ENCODE data around the gene SLIRP. TPM values are rescaled to one million over a fixed set of nuclear protein-coding genes. Genes with fewer than 3 reads are reported as not detected.

SLIRP gene
- total RNA-seq, 1 experiment from 2014 or later = 242 TPM

GRCh38 chr14:77760381-77761204 is 52.7 kb downstream of the SLIRP start, which contains the start of gene SNW1:
Gene SNW1 (minus strand): TSS chr14:77761156. CDS start chr14:77761127, 29 bp downstream.
- Histone ChIP-seq H3K79me2 (ENCODE audit: insufficient read depth, low read length) (peaks cover 54% of the 10 kb centered on the region), H3K4me2 (ENCODE audit: low read length) (peak within 1 kb of the TSS; percentile 89), H3K27ac (ENCODE audit: low read depth, low read length) (peak within 1 kb of the TSS; percentile 76), H3K9me3 (ENCODE audit: control insufficient read depth in 1 of 2, insufficient read depth in 1 of 2, low read depth in 1 of 2, low read length in 2 of 2) (no peaks in the 10 kb centered on the region), H3K4me3 (replicated peaks in 1 of 2; ENCODE audit: low read depth in 1 of 2, low read length in 2 of 2) (peak within 1 kb of the TSS; percentile 70 to 92), H3K4me1 (ENCODE audit: control insufficient read depth in 1 of 2, insufficient read depth in 2 of 2, low read length in 2 of 2) (peaks cover 0 to 15% of the 10 kb centered on the region in 2 experiments; a peak in 3 of 4 replicates), H3K36me3 (ENCODE audit: control insufficient read depth in 1 of 2, insufficient read depth in 2 of 2, low read length in 2 of 2) (0 out of 4 replicates have a peak, but pooled peaks cover 0 to 11% of the 10 kb centered on the region in 2 experiments), H3K9ac (ENCODE audit: low read length) (peak within 1 kb of the TSS; percentile 92), H3K9me2 (ENCODE audit: insufficient read depth) (no peaks in the 10 kb centered on the region), H3K27me3 (ENCODE audit: insufficient read depth, low read length) (no peaks in the 10 kb centered on the region), H4K20me1 (ENCODE audit: insufficient read depth) (peaks cover 7% of the 10 kb centered on the region; the same call in 1 of the 2 replicates), H2AFZ (ENCODE audit: low read depth, low read length, poor library complexity, severe bottlenecking) (peak within 1 kb of the TSS; percentile 90)
- CTCF ChIA-PET = interaction anchor here (0.5 kb wide), 1 partner anchor 22 kb away, joined by 3 read pairs; no protein-coding TSS in a partner anchor
- BruUV-seq (replicated peaks) = TSS peak; percentile 58
- intact Hi-C loops (cut with micrococcal nuclease) = loop anchor here (2.0 kb wide), 1 partner anchor 40 kb away; the partner anchor contains the start of gene ADCK1
- DNase-seq (ENCODE audit: low read depth, low spot score) (peak; percentile 83), ATAC-seq (peak; percentile 90)
- RAD21 ChIA-PET (ENCODE audit: low non-redundant PET in 1 of 2, low total read pairs in 2 of 2, uncharacterized antibody in 2 of 2, unreplicated experiment in 2 of 2) = interaction anchor here in 1 of 2 experiments (0.6 kb wide), 1 partner anchor 293 kb away, joined by 4 read pairs; no protein-coding TSS in a partner anchor
- TF ChIP-seq POLR2A (IDR thresholded peaks at IDR 0.05; ENCODE audit: borderline replicate concordance, extremely low read depth, insufficient read depth, insufficient read length) (peak; percentile 51), SP1 (IDR thresholded peaks at IDR 0.05; ENCODE audit: low read depth) (no peak), ZFX (IDR thresholded peaks at IDR 0.05) (peak; percentile 96), SIN3A (IDR thresholded peaks at IDR 0.05; ENCODE audit: low read depth) (no peak), POLR2AphosphoS5 (IDR thresholded peaks at IDR 0.05; ENCODE audit: low read depth, low read length) (peak; percentile 79), ZNF274 (IDR thresholded peaks at IDR 0.05; ENCODE audit: low read depth, low read length) (no peak), ELF1 (IDR thresholded peaks at IDR 0.05; ENCODE audit: borderline replicate concordance, low read depth) (0 out of 2 replicates have a peak, but pooled peaks have one; percentile 44), YY1 (IDR thresholded peaks at IDR 0.05; ENCODE audit: extremely low read depth, insufficient replicate concordance, low read depth, low read length) (peak; percentile 95)
- POLR2A ChIA-PET = interaction anchor here (1.1 kb wide), 1 partner anchor 9 kb away, joined by 3 read pairs; no protein-coding TSS in a partner anchor

Measured in HCT116 (cell line).